Epidermal melanocyte (primary cell): ENCODE data around the gene DLK1.

Experiments used
- DNase-seq: peaks from one replicate; pipeline ENCODE4 v3.0.0; 2011; ENCODE audit warnings: low spot score; ENCODE audit not compliant: insufficient read length

DLK1 gene

GRCh38 chr14:100726550-100727085 is at the start of gene DLK1:
Gene DLK1 (plus strand): TSS chr14:100726892. CDS start chr14:100727069, 177 bp downstream.
- DNase-seq: no peak

DNA sequence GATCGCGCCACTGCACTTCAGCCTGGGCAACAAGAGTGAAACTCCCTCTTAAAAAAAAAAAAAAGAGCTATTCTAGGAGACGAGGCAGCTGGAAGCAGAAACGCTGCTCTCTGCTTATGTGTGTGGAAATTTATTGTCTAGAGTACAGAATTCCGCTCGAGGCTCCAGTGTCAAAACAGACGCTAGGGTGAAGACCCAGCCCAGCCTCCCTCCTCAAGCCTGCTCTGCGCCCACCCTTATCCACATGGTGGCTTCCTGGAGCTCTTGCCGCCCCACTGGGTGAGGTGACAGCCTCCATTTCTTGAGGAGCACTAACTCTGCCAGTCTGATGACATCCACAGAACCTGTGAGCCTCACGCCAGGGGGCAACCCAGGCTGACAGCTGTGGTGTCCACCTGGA is 49.5 kb upstream of the DLK1 start:
- DNase-seq: no peak

DNA sequence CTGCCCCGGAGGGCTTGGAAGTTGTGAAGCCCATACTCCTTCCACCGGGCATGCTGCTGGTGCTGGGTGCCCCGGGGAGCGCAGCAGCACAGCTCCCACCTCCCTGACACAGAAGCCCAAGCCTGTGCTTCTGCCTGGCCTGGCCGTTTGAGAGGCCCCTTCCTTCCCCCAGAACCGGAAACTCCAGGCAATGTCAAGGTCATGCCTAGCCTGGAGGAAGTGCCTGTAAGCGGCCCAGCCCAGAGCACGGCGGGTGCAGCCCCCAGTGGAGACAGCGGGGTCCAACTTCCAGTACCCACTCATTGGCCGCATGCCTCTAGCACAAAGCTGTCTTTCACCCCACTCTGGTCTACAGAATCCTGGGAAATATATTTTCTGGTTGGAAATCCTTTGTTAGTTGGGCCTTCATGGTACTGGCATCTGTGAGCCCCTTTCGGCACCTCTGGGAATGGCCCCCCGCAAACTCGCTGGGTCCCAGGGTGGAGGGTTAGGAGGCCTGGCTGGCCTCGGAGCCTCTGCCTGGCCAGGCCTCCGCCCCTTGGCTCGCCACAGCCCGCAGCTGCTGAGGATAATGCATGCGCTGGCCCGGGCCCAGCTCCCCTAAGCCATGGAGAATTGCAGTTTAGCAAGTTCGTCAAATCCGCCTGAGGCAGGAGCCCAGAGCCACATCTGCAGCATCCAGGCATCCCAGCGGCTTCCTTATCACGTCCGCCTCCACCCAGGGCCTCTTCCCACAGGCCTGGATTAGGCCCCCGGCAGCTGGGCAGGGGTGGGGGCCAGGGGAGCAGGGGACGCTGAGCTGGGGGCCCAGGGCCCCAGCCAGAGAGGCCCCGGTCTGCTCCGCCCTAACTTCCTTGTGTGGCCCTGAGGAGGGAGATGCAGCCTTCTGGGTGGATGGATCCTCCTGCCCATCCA is 48.9 kb upstream of the DLK1 start:
- DNase-seq: peak; percentile 70

GRCh38 chr14:100678469-100678828 is 48.2 kb upstream of the DLK1 start:
- peak; percentile 43 for DNase-seq

GRCh38 chr14:100679153-100679552 is 47.5 kb upstream of the DLK1 start:
- no peak for DNase-seq

GRCh38 chr14:100679707-100680438 is 46.8 kb upstream of the DLK1 start:
- peak; percentile 84 for DNase-seq

- DNase-seq: peak; percentile 71
These were observed 46.1 kb upstream of the DLK1 start for GRCh38 chr14:100680439-100681051.

- no peak for DNase-seq
These were observed 45.6 kb upstream of the DLK1 start for GRCh38 chr14:100681111-100681510.

DNA sequence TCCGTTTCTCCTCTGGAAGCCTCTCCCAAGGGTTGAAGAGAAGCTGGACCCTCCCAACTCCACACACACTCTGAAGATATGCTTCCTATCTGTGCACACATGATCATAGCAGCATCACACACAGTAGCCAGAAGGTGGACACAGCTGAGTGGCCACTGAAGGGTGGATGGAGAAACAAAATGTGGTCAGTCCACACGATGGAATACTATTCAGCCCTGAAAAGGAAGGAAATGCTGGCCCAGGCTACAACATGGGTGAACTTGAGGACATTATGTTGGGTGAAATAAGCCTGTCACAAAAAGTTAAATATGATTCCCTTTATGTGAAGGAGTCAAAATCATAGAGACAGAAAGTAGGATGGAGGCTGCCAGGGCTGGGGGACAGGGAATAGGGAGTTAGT is 43.9 kb upstream of the DLK1 start:
- DNase-seq: no peak

DNA sequence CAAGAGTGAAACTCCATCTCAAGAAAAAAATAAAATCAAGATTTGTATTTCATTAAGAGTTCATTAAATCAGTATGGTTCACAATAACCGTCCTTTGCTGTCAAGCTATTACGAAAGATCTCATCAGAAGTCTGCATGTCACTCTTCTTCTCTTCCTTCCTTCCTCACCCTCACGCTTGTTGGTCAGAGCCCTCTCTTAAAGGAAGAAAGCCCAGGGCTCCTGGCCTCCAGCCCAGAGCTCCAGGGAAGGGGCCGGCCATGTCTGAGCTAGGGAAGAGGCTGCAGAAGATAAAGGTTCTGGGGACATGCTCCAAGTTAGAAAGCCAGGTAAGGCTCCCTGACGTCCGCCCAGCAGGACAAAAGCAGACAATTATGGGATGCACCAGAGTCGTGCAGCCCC is 43.1 kb upstream of the DLK1 start:
- DNase-seq: no peak

- DNase-seq: no peak
These were observed 42.5 kb upstream of the DLK1 start for GRCh38 chr14:100684154-100684553.

- no peak for DNase-seq
These were observed 41.7 kb upstream of the DLK1 start for GRCh38 chr14:100684961-100685360.

DNA sequence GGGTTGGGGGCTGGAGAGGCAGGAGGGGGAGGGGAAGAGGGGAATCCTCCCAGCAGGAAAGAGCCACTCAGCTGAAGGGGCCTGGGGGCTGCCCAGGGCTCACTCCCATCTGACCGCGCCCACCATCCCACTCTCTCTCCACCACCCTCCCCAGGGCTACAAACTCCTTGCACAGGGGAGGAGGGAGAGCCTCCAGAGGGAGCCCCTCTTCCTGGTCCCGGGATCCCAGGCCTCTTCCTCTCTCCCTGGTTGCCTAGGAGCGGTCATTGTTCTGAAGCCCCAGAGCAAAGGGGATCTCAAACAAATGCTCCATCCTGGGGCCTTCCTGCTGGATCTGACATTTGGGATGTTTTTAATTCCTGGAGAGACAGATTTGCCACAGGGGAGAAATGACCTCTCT is 39.8 kb upstream of the DLK1 start:
- DNase-seq: no peak

DNA sequence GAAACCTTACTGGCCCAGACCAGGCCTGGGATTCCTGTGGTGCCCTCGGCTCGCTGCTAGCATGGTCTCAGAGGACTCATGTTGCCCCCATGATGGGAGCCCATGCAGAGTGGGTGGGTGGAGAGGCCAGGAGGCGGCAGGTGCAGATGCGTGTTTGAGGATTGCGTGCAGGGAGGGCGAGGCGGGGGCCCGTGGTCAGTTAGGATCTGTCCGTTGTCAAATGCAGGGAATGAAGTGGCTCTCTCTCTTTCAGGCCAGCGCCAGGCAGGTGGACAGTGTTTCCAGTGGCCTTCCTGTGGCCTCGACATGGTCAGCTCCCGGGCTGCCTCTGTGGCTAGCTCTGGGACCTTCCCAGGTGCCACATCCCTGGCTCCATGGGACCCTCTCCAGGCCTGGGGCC is 39.3 kb upstream of the DLK1 start:
- no peak for DNase-seq

- no peak for DNase-seq
These were observed 38.6 kb upstream of the DLK1 start for GRCh38 chr14:100688051-100688450.

GRCh38 chr14:100688598-100689461 is 37.9 kb upstream of the DLK1 start:
- no peak for DNase-seq

DNA sequence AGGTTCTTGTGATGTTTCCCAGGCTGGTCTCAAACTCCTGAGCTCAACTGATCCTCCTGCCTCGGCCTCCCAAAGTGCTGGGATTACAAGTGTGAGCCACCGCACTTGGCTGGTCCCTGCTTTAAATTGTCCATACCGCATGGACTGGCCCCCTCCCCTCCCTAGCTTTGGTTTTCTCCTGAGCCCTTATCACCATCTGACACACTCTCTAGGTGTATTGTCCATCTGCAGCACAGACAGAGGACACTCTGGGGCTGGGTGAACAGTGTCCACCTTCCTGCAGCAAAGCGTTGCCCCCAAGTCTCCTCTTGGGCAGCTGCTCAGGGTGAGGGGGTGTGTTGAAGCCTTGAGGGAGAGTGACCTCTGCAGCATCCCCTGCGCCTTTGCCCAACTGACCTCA is 36.0 kb upstream of the DLK1 start:
- DNase-seq: no peak

DNA sequence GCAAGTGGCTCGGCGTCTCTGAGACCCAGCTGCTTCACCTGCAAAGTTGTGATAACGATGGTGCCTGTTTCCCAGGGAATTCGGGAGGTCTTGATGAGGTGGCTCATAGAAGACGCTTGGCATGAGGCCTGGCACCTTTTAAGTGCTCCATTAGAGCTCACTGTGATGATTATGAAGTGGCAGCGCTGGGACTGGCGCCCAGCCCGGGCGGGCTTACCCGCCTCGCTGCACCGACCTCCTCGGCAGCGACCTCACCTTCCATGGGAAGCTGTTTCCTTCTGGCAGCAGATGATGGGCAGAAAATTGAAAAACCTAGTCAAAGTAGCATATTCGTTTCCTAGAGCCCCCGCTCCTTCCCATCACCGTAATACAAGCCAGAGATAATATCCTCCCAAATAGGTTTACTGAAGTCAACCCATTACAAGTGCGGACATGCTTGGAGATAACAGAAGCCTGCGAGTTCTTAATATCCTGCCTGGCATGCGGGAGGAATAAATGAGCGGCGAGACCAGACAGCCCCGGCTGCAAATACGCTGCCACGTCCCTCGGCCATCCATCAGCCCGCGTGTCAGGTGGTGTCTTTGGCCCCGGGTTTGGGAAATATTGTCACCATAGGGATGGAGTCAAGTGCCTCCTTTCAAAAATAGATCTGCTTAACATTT is 35.2 kb upstream of the DLK1 start:
- DNase-seq: no peak

DNA sequence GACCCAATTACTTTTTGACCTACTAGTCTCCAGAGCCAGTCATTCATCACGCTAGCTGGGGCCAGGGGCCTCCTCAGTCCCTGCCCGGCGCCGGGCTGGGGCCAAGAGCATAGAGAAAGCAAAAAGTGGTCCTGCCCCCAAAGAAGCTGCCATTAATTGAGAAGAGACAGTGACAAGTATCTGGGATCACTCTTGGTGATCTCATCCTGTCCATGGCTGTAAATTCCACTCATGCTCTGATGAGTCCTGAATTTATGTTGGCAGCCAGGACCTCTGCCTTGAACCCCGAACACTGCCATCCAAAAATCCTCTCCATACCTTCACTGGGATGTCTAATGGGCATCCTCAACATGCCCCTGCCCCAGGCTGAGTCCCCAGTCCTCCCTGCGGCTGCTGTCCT is 34.4 kb upstream of the DLK1 start:
- no peak for DNase-seq

- no peak for DNase-seq
These were observed 33.7 kb upstream of the DLK1 start for GRCh38 chr14:100692859-100693558.
